Lung microvascular endothelial cell (primary cell): ENCODE data around the gene USP5. TPM values are rescaled to one million over a fixed set of nuclear protein-coding genes. Genes with fewer than 3 reads are reported as not detected.
"Not testable (repeated sequence)": the region's sequence is repeated elsewhere in the genome, so short reads cannot be mapped to it uniquely, and the experiment has no call there.

ENCODE experiments used
- DNase-seq, 2 donors: peaks; one replicate each; pipeline versions ENCODE4 v3.0.0 to v3.0.0-alpha.2; 2010; ENCODE audit warnings: low read depth in 2 of 2
- total RNA-seq: library from RNA; depleted of rRNA; stranded (reverse); fragments of >200 nt; gene quantifications from 2 replicates; pipeline ENCODE4 v1.2.1, GENCODE V29; 2014

Gene USP5
- total RNA-seq, 1 donor from 2014 or later: 57.9 TPM

DNA sequence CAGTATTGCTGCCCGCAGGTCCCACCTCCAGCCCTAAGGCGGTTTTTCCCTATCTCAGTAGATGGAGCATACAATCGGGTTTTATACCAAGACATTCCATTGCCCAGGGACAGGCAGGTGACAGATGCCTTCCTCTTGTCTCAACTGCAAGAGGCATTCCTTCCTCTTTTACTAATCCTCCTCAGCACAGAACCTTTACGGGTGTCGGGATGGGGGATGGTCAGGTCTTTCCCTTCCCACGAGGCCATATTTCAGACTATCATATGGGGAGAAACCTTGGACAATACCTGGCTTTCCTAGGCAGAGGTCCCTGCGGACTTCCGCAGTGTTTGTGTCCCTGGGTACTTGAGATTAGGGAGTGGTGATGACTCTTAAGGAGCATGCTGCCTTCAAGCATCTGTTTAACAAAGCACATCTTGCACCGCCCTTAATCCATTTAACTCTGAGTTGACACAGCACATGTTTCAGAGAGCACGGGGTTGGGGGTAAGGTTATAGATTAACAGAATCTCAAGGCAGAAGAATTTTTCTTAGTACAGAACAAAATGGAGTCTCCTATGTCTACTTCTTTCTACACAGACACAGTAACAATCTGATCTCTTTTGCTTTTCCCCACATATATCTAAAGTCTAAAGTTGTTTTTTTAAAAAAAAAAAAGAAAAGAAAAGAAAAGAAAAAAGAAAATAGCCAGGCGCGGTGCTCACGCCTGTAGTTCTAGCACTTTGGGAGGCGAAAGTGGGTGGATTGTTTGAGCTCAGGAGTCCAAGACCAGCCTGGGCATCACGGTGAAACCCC lies 34.5 kb downstream of the USP5 start:
- not testable (repeated sequence) for DNase-seq

DNA sequence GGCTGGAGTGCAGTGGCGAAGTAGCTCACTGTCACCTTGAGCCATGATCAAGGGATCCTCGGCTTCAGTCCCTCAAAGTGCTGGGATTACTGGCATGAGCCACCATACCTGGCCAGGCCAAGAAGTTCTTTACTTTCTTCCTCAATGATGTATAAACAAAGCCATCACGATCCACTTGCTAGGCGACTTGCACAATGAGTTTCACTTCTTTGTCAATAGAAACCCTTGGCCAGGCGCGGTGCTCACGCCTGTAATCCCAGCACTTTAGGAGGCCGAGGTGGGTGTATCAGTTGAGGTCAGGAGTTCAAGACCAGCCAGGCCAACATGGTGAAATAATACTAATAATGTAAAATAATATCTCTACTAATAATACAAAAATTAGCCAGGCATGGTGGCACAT lies 35.5 kb downstream of the USP5 start:
- DNase-seq: no peak

DNA sequence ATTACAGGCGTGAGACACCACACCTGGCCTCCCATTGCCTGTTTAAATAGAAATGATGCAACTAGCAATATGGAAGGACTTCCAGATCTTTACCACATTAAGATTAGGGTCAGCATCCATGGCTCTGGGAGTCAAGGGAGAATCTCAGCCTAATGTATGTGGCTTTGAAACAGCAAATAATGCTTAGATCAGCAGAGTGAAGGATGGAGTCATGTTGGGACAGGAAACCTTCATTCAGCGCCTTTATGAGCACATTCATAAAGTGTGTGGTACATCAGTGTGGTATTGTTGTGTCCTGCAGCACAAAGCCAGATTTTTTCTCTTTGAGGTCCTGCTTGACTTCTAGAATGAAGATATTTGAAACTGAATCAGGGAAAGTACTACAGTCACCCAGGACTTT lies 36.4 kb downstream of the USP5 start:
- DNase-seq: no peak

DNA sequence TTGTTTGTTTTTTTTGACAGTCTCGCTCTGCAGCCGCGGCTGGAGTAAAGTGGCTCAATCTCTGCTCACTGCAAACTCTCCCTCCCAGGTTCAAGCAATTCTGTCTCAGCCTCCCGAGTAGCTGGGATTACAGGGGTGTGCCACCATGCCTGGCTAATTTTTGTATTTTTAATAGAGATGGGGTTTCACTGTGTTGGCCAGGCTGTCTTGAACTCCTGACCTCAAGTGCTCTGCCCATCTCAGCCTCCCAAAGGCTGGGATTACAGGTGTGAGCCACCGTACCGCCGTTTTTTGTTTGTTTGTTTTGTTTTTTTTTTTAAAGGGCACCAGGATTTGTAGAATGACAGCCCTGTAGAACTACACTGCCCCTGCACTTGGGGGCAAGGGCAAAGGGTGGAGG lies 36.8 kb downstream of the USP5 start:
- DNase-seq: not testable (repeated sequence)

DNA sequence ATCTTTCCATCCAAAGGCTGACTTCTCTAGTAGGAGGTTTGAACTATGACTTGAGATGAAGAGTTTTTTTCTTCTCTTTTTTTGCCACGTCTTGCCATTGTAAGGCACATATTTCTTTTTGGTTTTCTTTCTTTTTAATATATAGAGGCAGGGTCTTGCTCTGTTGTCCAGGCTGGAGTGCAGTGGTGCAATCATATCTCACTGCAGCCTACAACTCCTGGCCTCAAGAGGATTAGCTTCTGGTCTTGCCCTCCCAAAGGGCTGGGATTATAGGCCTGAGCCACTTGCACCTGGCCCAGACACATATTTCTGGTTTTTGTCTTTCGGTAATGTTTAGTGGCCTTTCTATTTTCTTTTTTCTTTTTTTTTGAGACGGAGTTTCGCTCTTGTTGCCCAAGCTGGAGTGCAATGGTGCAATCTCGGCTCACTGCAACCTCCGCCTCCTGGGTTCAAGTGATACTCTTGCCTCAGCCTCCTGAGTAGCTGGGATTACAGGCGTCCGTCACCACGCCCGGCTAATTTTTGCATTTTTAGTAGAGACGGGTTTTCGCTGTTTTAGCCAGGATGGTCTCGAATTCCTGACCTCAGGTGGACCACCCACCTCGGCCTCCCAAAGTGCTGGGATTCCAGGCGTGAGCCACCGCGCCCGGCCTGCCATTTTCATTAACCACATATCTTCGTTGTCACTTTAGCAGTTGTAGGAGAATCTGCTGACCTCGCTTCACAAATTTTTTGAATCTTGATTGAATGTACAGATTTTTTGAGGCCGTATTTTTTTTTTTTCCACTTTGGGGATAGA lies 38.0 kb downstream of the USP5 start:
- not testable (repeated sequence) for DNase-seq

DNA sequence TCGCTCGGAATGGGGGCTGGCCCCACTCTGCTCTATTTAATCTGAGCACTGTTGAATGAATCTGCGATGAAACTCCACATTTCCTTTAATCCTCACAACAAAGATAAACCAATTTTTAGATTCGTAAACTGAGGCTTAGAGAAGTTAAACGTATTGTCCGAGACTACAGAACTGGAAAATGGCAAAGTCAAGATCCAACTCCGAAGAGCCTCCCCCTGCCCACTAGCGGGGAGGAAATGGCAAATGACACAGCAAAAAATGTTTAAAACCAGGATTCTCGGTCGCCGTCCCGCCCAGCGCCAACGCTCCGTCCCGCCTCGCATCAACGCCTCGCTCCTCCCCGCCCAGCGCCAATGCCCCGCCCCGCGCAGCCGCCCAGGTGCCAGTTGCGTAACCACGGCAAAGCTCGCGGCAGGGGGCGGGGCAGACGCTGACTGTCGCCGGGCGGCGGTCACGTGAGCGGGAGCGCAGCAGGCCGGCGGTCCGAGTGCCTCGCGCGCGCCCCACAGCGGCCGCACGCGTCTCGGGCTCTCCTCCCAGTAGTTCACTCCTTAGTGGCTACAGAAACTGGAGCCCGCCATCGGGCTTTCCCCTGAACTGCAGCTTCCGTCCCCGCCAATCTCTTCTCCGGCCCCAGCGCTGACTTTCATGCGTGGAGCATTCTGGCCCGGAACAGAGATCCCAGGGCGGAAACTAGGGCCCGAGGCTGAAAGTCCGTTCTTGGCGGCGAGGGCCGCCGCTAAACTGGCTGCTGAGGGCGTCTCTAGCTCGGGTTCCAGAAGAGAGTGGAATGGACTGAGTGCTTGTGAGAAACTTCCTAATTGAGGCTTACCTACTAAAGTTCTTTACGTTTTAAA lies 39.1 kb downstream of the USP5 start:
- DNase-seq: peak; percentile 98 to 99

DNA sequence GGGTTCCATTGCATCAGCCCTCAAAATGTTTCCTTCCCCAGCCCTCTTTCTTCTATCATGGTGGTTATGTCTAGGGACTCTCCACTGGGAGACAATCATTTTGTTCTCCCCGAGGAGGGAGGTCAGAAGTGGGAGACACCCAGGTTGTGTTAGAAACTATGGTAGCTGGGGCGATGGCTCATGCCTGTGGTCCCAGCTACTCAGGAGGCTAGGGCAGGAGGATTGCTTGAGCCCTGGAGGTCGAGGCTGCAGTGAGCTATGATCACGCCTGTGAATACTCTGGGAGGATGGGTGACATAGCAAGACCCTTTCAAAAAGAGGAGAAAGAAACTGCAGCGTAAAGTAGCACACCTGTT lies 39.7 kb downstream of the USP5 start:
- DNase-seq: no peak

DNA sequence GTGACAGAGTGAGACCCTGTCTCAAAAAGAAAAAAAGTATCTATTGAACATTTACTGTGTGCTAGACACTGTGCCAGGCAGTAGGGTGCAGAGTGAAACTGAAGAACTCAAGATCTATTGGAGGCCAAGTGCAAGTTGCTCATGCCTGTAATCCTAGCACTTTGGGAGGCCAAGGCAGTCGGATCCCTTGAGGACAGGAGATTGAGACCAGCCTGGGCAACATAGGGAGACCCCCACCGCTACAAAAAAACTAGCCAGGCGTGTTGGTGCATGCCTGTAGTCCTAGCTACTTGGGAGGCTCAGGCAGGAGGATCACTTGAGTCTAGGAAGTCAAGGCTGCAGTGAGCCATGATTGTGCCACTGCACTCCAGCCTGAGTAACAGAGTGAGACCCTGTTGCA lies 40.7 kb downstream of the USP5 start:
- not testable (repeated sequence) for DNase-seq

DNA sequence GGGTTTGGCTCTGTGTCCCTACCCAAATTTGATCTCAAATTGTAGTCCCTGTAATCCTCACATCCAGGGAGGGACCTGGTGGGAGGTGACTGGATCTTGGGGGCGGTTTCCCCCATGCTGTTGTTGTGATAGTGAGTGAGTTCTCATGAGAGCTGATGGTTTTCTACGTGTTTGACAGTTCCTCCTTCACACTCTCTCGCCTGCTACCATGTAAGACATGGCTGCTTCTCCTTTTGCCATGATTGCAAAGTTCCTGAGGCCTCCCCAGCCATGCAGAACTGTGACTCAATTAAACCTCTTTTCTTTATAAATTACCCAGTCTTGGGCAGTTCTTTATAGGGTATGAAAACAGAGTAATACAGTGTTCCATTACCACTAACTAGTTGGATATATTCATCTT lies 42.4 kb downstream of the USP5 start:
- DNase-seq: no peak

DNA sequence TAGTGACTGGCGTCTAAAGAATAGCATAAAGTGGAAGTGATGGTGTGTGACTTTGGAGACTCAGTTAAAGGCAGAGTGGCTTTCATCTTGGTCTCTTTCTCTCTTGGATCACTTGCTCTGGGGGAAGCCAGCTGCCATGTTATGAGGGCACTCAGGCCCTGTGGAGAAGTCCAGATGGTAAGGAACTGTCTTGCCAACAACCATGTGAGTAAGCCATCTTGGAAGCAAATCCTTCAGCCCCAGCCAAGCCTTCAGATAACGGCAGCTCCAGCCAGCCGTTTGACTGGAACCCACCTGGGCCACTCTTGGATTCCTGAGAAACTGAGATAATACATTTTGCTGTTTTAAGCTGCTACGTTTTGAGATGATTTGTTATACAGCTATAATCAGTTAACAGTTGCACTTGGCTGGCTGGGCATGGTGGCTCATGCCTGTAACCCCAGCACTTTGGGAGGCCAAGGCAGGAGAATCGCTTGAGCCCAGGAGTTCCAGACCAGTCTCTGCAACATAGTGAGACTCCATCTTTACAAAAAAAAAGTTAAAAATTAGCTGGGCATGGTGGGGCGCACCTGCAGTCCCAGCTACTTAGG lies 45.0 kb downstream of the USP5 start:
- no peak for DNase-seq

DNA sequence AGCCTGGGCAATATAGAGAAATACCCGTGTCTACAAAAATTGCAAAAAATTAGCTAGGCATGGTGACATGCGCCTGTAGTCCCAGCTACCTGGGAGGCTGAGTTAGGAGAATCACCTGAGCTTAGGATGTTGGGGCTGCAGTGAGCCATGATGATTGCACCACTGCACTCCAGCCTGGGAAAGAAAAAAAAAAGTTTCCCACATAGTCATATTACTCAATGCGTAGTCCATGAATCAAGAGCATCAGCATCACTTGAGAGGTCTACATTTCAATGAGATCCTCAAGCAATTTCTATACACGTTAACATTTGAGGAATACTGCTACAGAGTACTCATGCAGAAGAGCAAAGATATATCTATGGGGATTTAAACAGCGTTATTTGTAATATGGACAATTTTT lies 47.5 kb downstream of the USP5 start:
- DNase-seq: no peak

DNA sequence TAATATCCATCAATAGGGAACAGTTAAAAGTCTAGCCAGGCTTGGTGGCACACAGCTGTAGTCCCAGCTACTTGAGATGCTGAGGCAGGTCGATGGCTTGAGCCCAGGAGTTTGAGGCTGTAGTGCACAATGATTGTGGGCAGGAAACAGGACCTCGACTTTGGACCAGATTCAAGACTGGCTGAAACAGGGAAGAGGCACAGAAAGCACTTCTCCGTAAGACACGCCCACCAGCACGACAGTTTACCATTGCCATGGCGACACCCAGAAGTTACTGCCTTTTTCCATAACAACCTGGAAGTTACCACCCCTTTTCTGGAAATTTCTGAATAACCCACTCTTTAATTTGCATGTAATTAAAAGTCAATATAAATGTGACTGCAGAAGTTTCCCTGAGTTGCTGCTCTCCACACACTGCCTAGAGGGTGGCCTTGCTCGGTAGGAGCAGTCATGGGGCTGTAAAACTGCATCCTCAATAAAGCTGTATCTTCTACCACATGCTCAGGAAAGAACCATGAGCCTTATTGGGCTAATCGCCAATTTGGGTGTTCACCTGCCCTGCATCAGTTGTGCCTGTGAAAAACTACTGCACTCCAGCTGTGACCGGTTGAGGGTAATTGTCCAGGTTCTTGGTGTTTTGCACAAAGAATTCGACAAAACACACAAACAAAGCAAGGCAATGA lies 48.0 kb downstream of the USP5 start:
- DNase-seq: peak; percentile 86 to 89

DNA sequence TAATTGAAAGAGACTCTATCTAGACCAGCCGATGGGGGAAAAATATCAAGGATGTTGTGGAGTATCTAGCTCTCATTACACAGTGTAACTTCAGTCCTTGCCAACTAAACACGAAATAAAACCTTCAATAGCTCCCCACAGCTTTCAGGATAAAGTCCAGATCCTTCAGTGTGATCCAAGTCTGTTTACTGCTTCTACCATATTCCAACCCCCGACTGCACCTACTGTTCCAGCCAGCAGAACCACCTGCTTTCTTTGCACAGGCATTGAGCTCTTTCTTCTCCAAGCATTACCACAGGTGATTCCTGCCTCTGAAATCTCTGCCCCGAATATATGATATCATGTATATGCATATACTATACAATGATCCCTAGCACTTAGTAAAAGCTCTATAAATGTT lies 50.5 kb downstream of the USP5 start:
- no peak for DNase-seq

DNA sequence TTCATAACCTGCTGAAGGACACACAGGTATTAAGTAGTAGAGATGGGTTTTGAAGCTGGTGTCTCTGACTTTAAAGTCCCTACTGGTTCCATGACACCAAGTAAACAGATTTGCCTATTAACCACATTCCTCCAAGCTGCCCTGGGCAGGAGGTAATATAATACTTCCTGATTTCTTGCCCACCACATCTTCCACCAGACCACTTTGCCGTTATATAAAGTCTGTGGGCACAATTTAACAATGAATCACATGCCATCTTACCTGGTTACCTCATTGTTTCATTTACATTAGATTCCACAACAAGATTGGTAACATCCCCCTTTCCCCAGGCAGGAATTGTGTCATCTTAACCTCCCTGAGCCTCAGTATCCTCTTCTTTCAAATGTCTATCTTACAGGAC lies 51.8 kb downstream of the USP5 start:
- DNase-seq: no peak

DNA sequence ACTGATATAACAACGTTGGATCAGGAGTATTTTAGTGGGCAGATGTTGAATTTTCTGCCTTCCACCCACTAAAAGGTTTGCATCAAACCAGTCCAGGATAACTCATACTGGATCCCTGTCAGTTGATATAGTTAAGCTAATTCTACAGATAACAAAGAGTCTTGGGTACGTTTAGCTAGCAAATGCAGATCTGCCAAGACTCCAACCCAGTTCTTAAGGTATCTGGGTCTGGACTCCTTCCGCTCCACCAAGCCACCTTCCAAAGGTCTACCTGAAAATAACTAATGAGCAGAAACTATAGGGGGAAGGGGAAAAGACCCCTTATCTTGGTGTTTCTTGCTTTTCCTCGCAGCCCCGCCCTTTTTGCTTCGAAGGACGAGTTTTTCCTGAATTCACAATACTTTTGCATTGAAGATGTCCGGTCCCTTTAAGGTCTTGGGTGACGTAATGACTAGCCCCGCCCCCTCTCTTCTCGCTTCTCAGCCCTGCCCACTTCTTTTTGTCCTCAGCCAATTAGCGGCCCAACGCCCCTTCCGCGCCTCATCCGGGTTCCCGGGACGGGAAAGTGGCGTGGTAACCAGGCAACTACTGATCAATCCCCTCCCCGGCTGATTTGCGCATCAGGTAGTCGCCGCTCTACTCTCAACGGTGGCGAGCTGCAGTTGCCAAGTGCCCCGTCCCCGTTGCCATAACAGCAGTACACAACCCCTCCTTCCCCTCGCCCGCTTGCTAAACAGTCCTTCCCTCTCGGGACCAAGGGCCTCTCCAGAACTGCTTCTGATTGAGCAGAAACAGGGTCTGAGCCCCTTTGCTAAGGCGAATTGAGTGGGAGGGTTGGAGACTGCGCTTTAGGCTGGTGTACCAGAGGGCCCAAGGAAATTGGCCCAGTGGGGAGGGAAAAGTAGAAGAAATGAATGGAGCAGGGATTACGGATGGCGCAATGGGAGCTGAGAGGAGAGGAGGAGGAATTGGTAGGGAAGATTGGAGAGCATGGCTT lies 52.6 kb downstream of the USP5 start, which contains the start of gene LRRC23:
LRRC23 (plus strand) TSS at position 543 of the 997 bp plus-strand sequence. CDS start 812 bp downstream, outside the sequence.
- DNase-seq: peak; percentile 93 to 96

DNA sequence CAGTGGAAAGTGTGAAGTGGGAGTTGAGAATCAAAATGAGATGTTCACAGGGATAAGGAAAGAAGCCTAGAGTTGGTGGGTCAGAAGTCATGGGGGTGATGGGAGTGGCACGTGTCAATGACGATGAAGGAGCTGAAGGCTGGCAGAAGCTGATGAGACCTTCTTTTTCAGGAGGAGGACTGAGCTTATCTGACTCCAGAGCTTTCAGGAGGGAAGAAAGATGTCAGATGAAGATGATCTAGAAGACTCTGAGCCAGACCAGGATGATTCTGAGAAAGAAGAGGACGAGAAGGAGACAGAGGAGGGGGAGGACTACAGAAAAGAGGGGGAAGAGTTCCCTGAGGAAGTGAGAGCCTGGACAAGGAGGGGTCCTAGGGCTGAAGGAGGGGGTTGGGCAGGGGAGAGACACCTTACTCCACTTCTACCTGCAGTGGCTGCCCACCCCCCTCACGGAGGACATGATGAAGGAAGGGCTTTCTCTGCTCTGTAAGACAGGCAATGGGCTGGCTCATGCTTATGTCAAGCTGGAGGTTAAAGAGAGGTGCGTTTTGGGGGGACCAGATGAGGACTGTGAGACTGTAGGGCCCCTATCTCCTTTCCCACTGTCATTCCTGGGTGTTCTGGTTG lies 53.6 kb downstream of the USP5 start:
- DNase-seq: no peak

DNA sequence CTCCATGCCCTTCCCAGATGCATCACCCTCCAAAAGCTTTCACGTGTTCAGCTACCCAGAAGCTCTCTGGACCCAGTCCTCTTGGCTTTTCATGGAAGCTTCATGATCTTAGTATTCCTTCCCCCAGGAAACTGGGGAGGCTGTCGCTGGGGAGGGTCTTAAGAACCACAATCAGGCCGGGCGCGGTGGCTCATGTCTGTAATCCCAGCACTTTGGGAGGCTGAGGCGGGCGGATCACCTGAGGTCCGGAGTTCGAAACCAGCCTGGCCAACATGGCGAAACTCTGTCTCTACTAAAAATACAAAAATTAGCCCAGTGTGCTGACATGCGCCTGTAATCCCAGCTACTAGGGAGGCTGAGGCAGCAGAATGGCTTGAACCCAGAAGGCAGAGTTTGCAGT lies 56.2 kb downstream of the USP5 start:
- not testable (repeated sequence) for DNase-seq

DNA sequence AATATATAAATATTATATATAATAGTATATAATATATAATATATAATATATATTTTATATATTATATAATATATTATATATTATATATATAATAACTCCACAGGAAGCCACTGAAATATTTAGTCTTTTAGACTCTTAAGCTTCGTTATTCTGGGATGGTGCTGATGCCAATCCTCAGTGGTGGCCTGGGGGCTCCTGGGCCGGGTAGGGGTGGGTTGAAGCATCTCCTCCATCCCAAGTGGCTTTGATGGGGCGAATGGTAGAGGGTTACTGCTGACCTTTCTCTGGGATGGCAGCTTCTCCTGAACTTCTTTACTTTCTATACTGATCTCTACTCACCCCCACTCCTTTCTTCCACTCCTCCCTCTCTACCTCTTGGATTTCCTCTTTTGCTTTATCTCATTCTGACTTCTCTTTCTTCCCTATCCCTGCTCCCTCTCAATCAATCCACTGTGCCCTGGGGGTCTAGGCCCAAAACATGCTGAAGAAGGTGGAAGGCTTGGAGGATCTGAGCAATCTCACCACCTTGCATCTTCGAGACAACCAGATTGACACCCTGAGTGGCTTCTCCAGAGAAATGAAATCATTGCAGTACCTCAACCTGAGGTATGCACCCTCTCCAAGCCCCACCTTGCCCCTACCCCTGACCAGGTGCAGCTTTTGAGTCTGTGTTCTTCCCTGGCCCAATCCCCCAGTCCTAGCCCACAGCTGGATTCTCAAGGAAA lies 57.6 kb downstream of the USP5 start:
- no peak for DNase-seq
